Glutamatergic neuron (in vitro differentiated cells): ENCODE results near the gene XRCC4. TPM values are rescaled to one million over a fixed set of nuclear protein-coding genes. Genes with fewer than 3 reads are reported as not detected.

Source experiments
- DNase-seq: peaks from one replicate; pipeline ENCODE4 v3.0.0; 2022
- H3K27ac Mint-ChIP-seq: one replicate; pipeline ENCODE4 v1.8.0; 2020; ENCODE audit warnings: mild to moderate bottlenecking, mixed read lengths, inconsistent platforms; ENCODE audit not compliant: unreplicated experiment
- H3K27me3 Mint-ChIP-seq: one replicate; pipeline ENCODE4 v1.8.0; 2020; ENCODE audit warnings: mild to moderate bottlenecking, moderate library complexity, mixed read lengths, inconsistent platforms; ENCODE audit not compliant: unreplicated experiment
- H3K36me3 Mint-ChIP-seq: one replicate; pipeline ENCODE4 v1.8.0; 2020; ENCODE audit warnings: mild to moderate bottlenecking, mixed read lengths, inconsistent platforms; ENCODE audit not compliant: unreplicated experiment
- H3K4me1 Mint-ChIP-seq: one replicate; pipeline ENCODE4 v1.8.0; 2020; ENCODE audit warnings: mild to moderate bottlenecking, low read depth, mixed read lengths, inconsistent platforms; ENCODE audit not compliant: unreplicated experiment
- H3K4me3 Mint-ChIP-seq: one replicate; pipeline ENCODE4 v1.8.0; 2020; ENCODE audit warnings: mild to moderate bottlenecking, mixed read lengths, inconsistent platforms; ENCODE audit not compliant: unreplicated experiment
- H3K9me3 Mint-ChIP-seq: one replicate; pipeline ENCODE4 v1.8.0; 2020; ENCODE audit warnings: mild to moderate bottlenecking, moderate library complexity, mixed read lengths, inconsistent platforms; ENCODE audit not compliant: unreplicated experiment
- CTCF ChIP-seq: fragments of 200-600 bp; sonication (generic); IDR thresholded peaks from one replicate; pipeline ENCODE4 v1.5.0; 2021; ENCODE audit not compliant: partially characterized antibody, unreplicated experiment
- total RNA-seq: library from RNA; stranded (reverse); fragmentation: NEBNext Ultra II Directional; extraction: Animal tissue kit (Norgen Biotek cat#: 25700); gene quantifications from one replicate; pipeline ENCODE4 v1.2.1, GENCODE V29; 2021; ENCODE audit not compliant: unreplicated experiment

The XRCC4 gene
- total RNA-seq, 1 donor from 2014 or later, result 5.9 TPM

- DNase-seq, result peak; percentile 29
- peak; percentile 26 for TF ChIP-seq CTCF
- Mint-ChIP-seq H3K4me1 (peaks cover 22% of the 10 kb centered on the region), H3K9me3 (peaks cover 8% of the 10 kb centered on the region), H3K27ac (peak overlapping the region; percentile 97), H3K4me3 (peak overlapping the region; percentile 30), H3K36me3 (no peaks in the 10 kb centered on the region), H3K27me3 (peaks cover 4% of the 10 kb centered on the region)
These were observed 85.3 kb downstream of the XRCC4 start for GRCh38 chr5:83162601-83163000.

DNA sequence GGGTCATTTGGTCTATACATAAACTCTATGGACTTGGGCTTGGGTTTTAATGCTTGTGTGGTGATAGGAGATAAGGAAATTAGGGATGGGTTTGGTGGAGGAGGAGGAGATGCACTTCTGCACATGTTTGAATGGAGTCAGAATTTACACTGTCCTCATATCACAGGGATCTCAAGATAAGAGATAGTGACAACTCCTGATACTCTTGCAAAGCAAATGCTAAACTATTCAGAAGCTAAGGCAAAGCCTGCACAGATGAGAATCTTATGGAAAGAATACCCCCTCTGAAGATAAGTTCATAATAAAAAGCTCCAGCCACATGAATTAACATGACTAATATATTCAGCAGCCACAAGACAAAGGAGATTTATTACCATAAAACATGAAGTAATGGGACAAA, 90.2 kb downstream of the XRCC4 start:
- Mint-ChIP-seq H3K9me3 (peaks cover 6% of the 10 kb centered on the region), H3K4me1 (peaks cover 29% of the 10 kb centered on the region), H3K27me3 (peaks cover 3% of the 10 kb centered on the region), H3K27ac (peak overlapping the region; percentile 2), H3K36me3 (no peaks in the 10 kb centered on the region), H3K4me3 (no peak overlapping the region)
- DNase-seq, result no peak
- TF ChIP-seq CTCF, result no peak

GRCh38 chr5:83169571-83170337, 92.4 kb downstream of the XRCC4 start:
- Mint-ChIP-seq H3K4me3 (no peak overlapping the region), H3K36me3 (no peaks in the 10 kb centered on the region), H3K27ac (no peak overlapping the region), H3K27me3 (no peaks in the 10 kb centered on the region), H3K9me3 (peaks cover 2% of the 10 kb centered on the region), H3K4me1 (peaks cover 19% of the 10 kb centered on the region)
- TF ChIP-seq CTCF, result no peak
- DNase-seq, result no peak

DNA sequence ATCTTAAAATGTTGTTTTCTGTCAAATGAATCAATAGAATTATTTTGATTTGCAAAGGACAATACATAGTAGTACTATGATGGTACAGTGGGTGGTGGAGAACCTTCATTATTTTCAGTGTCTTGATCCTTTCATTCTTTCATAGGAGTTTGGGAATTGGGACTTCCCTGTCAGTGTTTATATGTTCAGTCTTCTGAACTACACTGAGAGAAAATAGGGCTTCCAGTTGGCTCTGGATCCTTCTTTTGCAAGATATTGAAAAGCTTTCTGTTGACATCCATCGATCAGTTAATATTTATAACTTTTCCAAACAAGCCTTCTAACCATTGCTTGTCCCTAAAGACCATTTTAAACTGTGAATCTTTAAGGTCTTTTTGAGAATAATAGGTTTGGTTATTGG, 94.7 kb downstream of the XRCC4 start:
- H3K36me3 Mint-ChIP-seq, result no peaks in the 10 kb centered on the region
- no peak for DNase-seq
- H3K27ac Mint-ChIP-seq, result no peak overlapping the region

More for the DNA sequence above, 94.7 kb downstream of the XRCC4 start:
- Mint-ChIP-seq H3K4me3 (no peak overlapping the region), H3K9me3 (peaks cover 1% of the 10 kb centered on the region), H3K27me3 (no peaks in the 10 kb centered on the region), H3K4me1 (peaks cover 16% of the 10 kb centered on the region)
- no peak for TF ChIP-seq CTCF
